Ovary (tissue), 3 donors: ENCODE measurements around the gene ZC3H14.

Experiments used
- CTCF ChIP-seq, 3 donors: fragments of 450-650 bp in 2 of 3; fragments of 200-600 bp in 1 of 3; IDR thresholded peaks; one replicate each; pipeline versions ENCODE4 v1.5.1 to v1.8.0; 2016 to 2022; ENCODE audit warnings: antibody characterized with exemption in 3 of 3, mild to moderate bottlenecking in 1 of 3
- POLR2A ChIP-seq: fragments of 450-650 bp; IDR thresholded peaks from one replicate; pipeline ENCODE4 v1.6.1; 2017; ENCODE audit warnings: antibody characterized with exemption, mild to moderate bottlenecking, moderate library complexity
- donor health status: DM: no; HTN: no; CAD: no.

- TF ChIP-seq CTCF (IDR thresholded peaks at IDR 0.05) (no peak), POLR2A (no peak)
Observed at GRCh38 chr14:88551980-88552431, 10.8 kb upstream of the ZC3H14 start.
